Type B pancreatic cell (in vitro differentiated cells): Measurements from ENCODE around the gene LAIR2. TPM values are rescaled to one million over a fixed set of nuclear protein-coding genes. Genes with fewer than 3 reads are reported as not detected.

Source experiments
- DNase-seq: peaks from one replicate; pipeline ENCODE4 v3.0.0; 2021; ENCODE audit warnings: mixed read lengths; ENCODE audit not compliant: unreplicated experiment; ENCODE audit errors: extremely low spot score
- H3K27ac Mint-ChIP-seq: 2 replicates; pipeline ENCODE4 v1.8.0; 2021; ENCODE audit warnings: mild to moderate bottlenecking, mixed read lengths
- H3K27me3 Mint-ChIP-seq: 2 replicates; pipeline ENCODE4 v1.8.0; 2021; ENCODE audit warnings: mixed read lengths
- H3K36me3 Mint-ChIP-seq: 2 replicates; pipeline ENCODE4 v1.8.0; 2021; ENCODE audit warnings: mixed read lengths
- H3K4me1 Mint-ChIP-seq: one replicate; pipeline ENCODE4 v1.8.0; 2021; ENCODE audit warnings: mixed read lengths; ENCODE audit not compliant: unreplicated experiment
- H3K4me3 Mint-ChIP-seq: 2 replicates; pipeline ENCODE4 v1.8.0; 2021; ENCODE audit warnings: mild to moderate bottlenecking, mixed read lengths
- H3K9me3 Mint-ChIP-seq: 2 replicates; pipeline ENCODE4 v1.8.0; 2021; ENCODE audit warnings: mixed read lengths
- total RNA-seq: library from RNA; stranded (reverse); gene quantifications from 2 replicates; pipeline ENCODE4 v1.2.1, GENCODE V29; 2021; ENCODE audit warnings: low replicate concordance
- TF ChIP-seq, protein P1 (sequence below): fragments of 200-600 bp; sonication (generic); conservative IDR thresholded peaks from 2 replicates; pipeline ENCODE4 v1.5.0; 2021; ENCODE audit warnings: antibody characterized with exemption, mild to moderate bottlenecking

The LAIR2 gene
- total RNA-seq, 1 donor from 2014 or later = not detected

DNA sequence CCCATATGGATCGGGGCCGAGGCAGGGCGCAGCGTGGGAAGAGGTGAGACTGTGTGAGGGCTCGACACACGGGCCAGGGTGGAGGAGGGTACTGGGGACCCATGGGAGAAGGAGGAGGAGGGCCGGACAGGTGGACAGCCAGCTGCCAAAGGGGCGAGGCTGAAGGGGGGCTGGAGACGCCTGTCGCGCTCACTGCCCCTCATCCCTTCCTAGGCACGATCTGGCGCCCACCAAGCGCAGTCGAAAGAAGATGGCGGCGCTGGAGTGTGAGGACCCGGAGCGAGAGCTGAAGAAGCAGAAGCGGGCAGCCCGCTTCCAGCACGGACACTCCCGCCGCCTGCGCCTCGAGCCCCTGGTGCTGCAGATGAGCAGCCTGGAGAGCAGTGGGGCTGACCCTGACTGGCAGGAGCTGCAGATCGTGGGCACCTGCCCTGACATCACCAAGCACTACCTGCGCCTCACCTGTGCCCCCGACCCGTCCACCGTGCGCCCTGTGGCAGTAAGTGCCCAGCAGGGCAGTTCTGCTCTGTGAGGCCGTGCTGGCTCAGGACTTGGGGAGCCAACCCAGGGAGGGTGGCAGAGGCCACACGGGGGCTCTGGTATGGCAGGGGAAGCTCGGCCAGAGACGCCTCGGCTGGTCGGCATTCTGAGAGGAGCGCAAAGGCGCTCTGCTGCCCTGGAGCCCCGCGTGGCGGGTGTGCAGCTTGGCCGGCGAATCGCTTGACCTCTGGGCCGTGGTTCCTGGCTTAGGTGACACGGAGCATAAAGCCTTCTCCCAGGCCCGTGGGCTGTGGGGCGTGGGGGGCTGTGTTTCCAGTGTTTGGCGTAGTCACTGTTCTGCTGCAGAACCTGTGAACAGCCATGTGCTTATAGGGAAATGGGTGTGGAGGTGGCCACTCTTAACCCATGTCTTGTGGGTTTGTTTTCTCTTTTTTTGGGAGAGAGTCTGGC lies 45.9 kb upstream of the LAIR2 start:
- TF ChIP-seq, protein P1, sequence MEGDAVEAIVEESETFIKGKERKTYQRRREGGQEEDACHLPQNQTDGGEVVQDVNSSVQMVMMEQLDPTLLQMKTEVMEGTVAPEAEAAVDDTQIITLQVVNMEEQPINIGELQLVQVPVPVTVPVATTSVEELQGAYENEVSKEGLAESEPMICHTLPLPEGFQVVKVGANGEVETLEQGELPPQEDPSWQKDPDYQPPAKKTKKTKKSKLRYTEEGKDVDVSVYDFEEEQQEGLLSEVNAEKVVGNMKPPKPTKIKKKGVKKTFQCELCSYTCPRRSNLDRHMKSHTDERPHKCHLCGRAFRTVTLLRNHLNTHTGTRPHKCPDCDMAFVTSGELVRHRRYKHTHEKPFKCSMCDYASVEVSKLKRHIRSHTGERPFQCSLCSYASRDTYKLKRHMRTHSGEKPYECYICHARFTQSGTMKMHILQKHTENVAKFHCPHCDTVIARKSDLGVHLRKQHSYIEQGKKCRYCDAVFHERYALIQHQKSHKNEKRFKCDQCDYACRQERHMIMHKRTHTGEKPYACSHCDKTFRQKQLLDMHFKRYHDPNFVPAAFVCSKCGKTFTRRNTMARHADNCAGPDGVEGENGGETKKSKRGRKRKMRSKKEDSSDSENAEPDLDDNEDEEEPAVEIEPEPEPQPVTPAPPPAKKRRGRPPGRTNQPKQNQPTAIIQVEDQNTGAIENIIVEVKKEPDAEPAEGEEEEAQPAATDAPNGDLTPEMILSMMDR = no peak
- H3K9me3 Mint-ChIP-seq = no peaks in the 10 kb centered on the region
- peaks cover 16% of the 10 kb centered on the region for H3K4me1 Mint-ChIP-seq
- H3K27ac Mint-ChIP-seq = no peak overlapping the region
- DNase-seq = no peak
- no peak overlapping the region for H3K4me3 Mint-ChIP-seq
- H3K36me3 Mint-ChIP-seq = peaks cover 16% of the 10 kb centered on the region
- no peaks in the 10 kb centered on the region for H3K27me3 Mint-ChIP-seq

DNA sequence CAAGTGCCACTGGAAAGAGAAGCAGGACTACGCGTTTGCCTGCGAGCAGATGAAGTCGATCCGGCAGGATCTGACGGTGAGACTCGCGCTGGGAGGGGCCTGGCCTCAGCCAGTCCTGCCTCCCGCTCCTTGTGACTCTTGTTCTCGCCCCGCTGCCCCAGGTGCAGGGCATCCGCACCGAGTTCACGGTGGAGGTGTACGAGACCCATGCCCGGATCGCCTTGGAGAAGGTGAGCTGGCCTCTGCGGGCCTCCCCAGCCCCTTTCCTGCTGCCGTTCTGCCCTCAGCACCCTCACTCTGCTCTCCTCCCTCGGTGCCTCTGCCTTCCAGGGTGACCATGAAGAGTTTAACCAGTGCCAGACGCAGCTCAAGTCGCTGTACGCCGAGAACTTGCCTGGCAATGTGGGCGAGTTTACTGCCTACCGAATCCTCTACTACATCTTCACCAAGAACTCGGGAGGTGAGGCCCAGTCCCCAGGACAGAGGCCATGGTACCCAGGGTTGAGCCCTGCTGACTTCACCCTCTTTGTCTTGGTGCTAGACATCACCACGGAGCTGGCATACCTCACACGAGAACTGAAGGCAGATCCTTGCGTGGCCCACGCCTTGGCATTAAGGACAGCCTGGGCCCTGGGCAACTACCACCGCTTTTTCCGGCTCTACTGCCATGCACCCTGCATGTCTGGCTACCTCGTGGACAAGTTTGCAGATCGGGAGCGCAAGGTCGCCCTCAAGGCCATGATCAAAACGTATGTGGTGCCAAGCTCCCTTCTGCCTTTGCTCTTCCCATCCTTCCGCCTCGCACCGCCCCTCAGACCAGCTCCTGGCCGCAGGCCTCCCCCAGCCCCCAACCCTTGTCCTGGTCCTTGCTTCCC lies 44.6 kb upstream of the LAIR2 start:
- Mint-ChIP-seq H3K4me3 (no peak overlapping the region), H3K27me3 (no peaks in the 10 kb centered on the region), H3K9me3 (no peaks in the 10 kb centered on the region), H3K36me3 (peaks cover 15% of the 10 kb centered on the region), H3K4me1 (peaks cover 17% of the 10 kb centered on the region), H3K27ac (peak overlapping the region; percentile 31)
- TF ChIP-seq, protein P1 = no peak
- DNase-seq = no peak

DNA sequence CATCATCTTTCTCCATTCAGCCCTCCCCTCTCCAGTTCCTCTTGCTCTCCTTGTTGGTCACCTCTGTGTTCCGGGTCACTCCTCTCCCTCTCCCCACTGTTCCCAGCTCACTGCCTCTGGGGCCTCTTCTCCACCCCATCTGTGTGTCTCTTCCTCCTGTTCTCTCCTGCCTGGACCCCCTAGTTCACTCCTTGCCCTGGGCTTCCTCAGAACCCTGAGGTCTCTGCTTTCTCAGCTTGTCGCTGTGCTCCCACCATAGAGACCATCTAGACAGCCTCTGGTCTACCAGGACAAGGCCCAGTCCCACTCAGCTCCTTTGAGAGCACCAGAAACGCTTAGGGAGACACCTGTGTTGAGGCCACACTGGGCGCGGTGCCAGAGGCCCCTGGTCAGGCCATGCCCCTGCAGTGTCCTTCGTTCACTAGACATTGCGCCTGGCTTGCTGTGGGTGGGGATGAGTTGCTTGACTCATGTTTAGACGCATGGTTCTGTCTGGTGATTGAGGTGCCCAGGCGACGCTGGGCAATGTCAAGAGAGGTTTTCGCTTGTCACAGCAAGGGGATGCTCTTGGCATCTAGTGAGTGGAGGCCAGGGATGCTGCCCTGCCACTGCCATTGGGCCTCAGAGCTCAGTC lies 43.9 kb upstream of the LAIR2 start:
- peak overlapping the region; percentile 43 for H3K4me3 Mint-ChIP-seq

DNA sequence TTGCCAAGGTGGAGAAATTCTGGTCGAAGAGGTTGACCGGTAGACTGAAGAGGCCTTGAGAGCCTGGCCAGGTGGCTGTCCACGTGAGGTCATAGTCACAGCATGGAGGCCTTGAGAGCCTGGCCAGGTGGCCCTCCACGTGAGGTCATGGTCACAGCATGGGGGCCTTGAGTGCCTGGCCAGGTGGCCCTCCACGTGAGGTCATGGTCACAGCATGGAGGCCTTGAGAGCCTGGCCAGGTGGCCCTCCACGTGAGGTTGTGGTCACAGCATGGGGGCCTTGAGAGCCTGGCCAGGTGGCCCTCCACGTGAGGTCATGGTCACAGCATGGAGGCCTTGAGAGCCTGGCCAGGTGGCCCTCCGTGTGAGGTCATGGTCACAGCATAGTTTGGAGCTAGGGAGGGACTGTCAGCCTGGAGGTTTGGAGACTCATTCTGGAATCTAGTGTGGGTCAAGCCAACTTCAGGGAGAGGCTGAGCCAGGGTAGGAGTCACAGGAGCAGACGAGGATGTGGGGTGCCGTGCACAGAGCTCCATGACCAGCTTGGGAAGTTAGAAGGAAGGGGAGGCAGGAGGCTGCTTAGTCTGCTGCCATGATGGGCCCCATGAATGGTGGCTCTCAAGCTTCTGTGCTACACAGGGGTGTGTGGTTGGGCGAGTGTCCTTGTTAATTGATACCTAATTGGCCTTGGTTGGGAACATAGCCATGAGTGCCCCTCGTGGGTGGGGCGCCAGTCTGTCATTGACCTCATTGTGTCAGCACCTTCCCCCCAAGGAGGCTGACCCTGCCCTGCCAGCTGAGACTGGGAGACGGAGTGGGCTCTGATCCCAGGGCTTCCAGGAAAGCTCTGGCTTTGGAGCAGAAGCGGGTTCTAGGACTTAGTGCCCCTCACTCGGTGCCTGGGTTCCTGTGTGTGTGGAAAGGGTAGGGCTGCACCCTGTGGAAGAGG lies 43.1 kb upstream of the LAIR2 start:
- Mint-ChIP-seq H3K27ac (peak overlapping the region; percentile 82), H3K36me3 (peaks cover 16% of the 10 kb centered on the region)

More for the DNA sequence above, 43.9 kb upstream of the LAIR2 start:
- H3K9me3 Mint-ChIP-seq = no peaks in the 10 kb centered on the region
- H3K27me3 Mint-ChIP-seq = peaks cover 2% of the 10 kb centered on the region
- peak overlapping the region; percentile 62 for H3K27ac Mint-ChIP-seq
- peaks cover 20% of the 10 kb centered on the region for H3K4me1 Mint-ChIP-seq
- no peak for DNase-seq
- peaks cover 13% of the 10 kb centered on the region for H3K36me3 Mint-ChIP-seq
- TF ChIP-seq, protein P1 = no peak

More for the DNA sequence above, 43.1 kb upstream of the LAIR2 start:
- Mint-ChIP-seq H3K27me3 (peaks cover 8% of the 10 kb centered on the region), H3K4me3 (peak overlapping the region; percentile 43), H3K9me3 (no peaks in the 10 kb centered on the region), H3K4me1 (peaks cover 26% of the 10 kb centered on the region)
- TF ChIP-seq, protein P1 = no peak
- DNase-seq = no peak
